Measurements from ENCODE around the gene CEP41.

GRCh38 chr7:130430115-130430514 is 10.7 kb downstream of the CEP41 start:
- TF ChIP-seq CTCF (conservative IDR thresholded peaks at IDR 0.05): no peak
- TF ChIP-seq ZFX (IDR thresholded peaks at IDR 0.05): no peak
